Neural cell (in vitro differentiated cells): ENCODE measurements around the gene ZNRF2.

ENCODE experiments used
- EZH2 ChIP-seq: fragments of 200-600, 300-800 bp; shearing (Covaris generic), sonication (generic); IDR thresholded peaks from 2 replicates; pipeline ENCODE4 v1.6.1; 2014; ENCODE audit warnings: antibody characterized with exemption, low read length, borderline replicate concordance, mild to moderate bottlenecking; ENCODE audit not compliant: insufficient read depth, poor library complexity, severe bottlenecking
- RAD21 ChIP-seq: fragments of 450-650 bp; conservative IDR thresholded peaks from 2 replicates; pipeline ENCODE4 v1.6.1; 2014; ENCODE audit warnings: antibody characterized with exemption, mild to moderate bottlenecking, moderate library complexity
- SMC3 ChIP-seq: fragments of 450-650 bp; conservative IDR thresholded peaks from 2 replicates; pipeline ENCODE4 v1.6.1; 2014; ENCODE audit warnings: antibody characterized with exemption, mild to moderate bottlenecking, moderate library complexity; ENCODE audit not compliant: poor library complexity
- TF ChIP-seq, protein P1 (sequence below): fragments of 450-650 bp; IDR thresholded peaks from 2 replicates; pipeline ENCODE4 v1.5.1; 2014; ENCODE audit warnings: antibody characterized with exemption, mild to moderate bottlenecking, moderate library complexity; ENCODE audit not compliant: poor library complexity, severe bottlenecking

DNA sequence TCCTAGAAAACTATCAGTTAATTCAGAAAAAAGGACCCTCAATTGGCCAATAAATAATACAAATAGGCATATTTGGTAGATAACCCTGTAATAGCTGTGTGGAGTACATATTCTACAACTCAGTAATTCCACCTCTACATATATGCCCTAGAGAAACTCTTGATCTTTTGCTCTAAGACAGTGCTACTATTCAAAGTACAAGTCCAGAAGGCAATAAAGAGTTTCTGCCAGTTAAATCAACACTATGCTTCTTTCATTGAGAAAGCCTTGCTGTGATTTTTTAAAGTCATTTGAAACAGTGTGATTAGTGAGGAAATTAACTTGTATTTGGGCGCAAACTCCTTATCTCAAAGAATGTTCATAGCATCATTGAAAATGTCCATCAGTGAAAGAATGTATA is 75.6 kb downstream of the ZNRF2 start:
- TF ChIP-seq, protein P1, sequence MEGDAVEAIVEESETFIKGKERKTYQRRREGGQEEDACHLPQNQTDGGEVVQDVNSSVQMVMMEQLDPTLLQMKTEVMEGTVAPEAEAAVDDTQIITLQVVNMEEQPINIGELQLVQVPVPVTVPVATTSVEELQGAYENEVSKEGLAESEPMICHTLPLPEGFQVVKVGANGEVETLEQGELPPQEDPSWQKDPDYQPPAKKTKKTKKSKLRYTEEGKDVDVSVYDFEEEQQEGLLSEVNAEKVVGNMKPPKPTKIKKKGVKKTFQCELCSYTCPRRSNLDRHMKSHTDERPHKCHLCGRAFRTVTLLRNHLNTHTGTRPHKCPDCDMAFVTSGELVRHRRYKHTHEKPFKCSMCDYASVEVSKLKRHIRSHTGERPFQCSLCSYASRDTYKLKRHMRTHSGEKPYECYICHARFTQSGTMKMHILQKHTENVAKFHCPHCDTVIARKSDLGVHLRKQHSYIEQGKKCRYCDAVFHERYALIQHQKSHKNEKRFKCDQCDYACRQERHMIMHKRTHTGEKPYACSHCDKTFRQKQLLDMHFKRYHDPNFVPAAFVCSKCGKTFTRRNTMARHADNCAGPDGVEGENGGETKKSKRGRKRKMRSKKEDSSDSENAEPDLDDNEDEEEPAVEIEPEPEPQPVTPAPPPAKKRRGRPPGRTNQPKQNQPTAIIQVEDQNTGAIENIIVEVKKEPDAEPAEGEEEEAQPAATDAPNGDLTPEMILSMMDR, result no peak
- TF ChIP-seq SMC3 (no peak), EZH2 (no peak), RAD21 (no peak)
